Activated CD8-positive, alpha-beta memory T cell treated with anti-CD3 and anti-CD28 coated beads, Interleukin-2, amount 10 ng/mL, durations not matched to agents 7 days and 5 days (primary cell): ENCODE measurements around the gene ACBD4. TPM values are rescaled to one million over a fixed set of nuclear protein-coding genes. Genes with fewer than 3 reads are reported as not detected.

Source experiments
- ATAC-seq: fragments of 150-1000 bp; cut with Tn5 transposase; one replicate; pipeline ENCODE4 v1.10.0; 2021; ENCODE audit warnings: moderate library complexity
- CTCF ChIA-PET: fragments of 350-600 bp; sonication (Branson Sonifier 250); formaldehyde crosslinking; loops from one replicate; lab custom pipeline; 2021; ENCODE audit warnings: antibody characterized with exemption; lab: Charles Lee
- DNase-seq: peaks from one replicate; pipeline ENCODE4 v3.0.0-alpha.2; 2020
- H3K27ac Mint-ChIP-seq: one replicate; pipeline ENCODE4 v1.8.0; 2021; ENCODE audit warnings: mild to moderate bottlenecking, mixed read lengths
- H3K27me3 Mint-ChIP-seq: one replicate; pipeline ENCODE4 v1.8.0; 2021; ENCODE audit warnings: mixed read lengths
- H3K36me3 Mint-ChIP-seq: one replicate; pipeline ENCODE4 v1.8.0; 2021; ENCODE audit warnings: mild to moderate bottlenecking, mixed read lengths
- H3K4me1 Mint-ChIP-seq: one replicate; pipeline ENCODE4 v1.8.0; 2021; ENCODE audit warnings: mixed read lengths
- H3K4me3 Mint-ChIP-seq: one replicate; pipeline ENCODE4 v1.8.0; 2021; ENCODE audit warnings: mild to moderate bottlenecking, moderate library complexity, mixed read lengths
- H3K9me3 Mint-ChIP-seq: one replicate; pipeline ENCODE4 v1.8.0; 2022; ENCODE audit warnings: low read depth, mixed read lengths
- total RNA-seq, 2 experiments: library from RNA; stranded (reverse); gene quantifications; one replicate each; pipeline ENCODE4 v1.2.3, GENCODE V29; 2021

The ACBD4 gene
- total RNA-seq, 2 experiments from 2014 or later, result 14.9 to 20.6 TPM

DNA sequence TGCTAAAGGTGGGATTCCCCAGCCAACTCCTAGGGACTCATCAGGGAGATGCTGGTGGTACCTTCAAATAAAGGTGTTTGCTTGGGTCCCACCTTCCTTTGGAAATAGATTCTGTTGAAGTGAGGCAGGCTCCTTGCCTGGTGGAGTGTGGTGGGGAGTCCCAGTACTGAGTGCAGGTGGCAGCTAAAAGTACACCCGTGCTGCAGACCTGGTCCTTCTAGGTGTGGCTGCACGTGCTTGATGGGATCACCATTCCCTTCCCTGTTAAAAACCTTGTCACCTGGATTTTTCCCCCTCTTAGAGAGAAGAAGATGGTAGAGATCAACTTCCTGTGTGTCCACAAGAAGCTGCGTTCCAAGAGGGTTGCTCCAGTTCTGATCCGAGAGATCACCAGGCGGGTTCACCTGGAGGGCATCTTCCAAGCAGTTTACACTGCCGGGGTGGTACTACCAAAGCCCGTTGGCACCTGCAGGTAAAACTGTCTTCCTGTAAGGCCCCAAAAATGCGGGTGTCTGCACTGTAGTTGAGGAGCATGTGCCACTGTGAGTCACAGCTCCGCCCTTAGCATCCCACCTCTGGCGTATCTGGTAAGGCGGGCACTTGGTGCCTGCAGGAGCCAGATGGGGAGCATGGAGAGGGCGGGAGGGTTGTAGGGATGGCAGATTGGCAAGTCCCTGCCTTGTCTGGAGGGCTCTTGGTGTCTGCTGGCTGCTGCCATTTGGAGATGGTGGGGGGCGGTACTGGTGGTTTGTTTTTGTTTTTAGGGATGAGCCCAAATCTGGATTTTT lies 37.2 kb upstream of the ACBD4 start:
- Mint-ChIP-seq H3K9me3 (no peaks in the 10 kb centered on the region), H3K27ac (no peak overlapping the region), H3K36me3 (peaks cover 49% of the 10 kb centered on the region), H3K4me1 (no peaks in the 10 kb centered on the region), H3K27me3 (no peaks in the 10 kb centered on the region), H3K4me3 (no peak overlapping the region)
- CTCF ChIA-PET, result interaction anchor here (0.7 to 3.5 kb wide), 24 partner anchors 8 to 207 kb away, joined by 3 to 24 read pairs (median 5); partner anchors contain the start of genes ACBD4, DCAKD, EFTUD2 and NMT1
- DNase-seq (no peak), ATAC-seq (no peak)

DNA sequence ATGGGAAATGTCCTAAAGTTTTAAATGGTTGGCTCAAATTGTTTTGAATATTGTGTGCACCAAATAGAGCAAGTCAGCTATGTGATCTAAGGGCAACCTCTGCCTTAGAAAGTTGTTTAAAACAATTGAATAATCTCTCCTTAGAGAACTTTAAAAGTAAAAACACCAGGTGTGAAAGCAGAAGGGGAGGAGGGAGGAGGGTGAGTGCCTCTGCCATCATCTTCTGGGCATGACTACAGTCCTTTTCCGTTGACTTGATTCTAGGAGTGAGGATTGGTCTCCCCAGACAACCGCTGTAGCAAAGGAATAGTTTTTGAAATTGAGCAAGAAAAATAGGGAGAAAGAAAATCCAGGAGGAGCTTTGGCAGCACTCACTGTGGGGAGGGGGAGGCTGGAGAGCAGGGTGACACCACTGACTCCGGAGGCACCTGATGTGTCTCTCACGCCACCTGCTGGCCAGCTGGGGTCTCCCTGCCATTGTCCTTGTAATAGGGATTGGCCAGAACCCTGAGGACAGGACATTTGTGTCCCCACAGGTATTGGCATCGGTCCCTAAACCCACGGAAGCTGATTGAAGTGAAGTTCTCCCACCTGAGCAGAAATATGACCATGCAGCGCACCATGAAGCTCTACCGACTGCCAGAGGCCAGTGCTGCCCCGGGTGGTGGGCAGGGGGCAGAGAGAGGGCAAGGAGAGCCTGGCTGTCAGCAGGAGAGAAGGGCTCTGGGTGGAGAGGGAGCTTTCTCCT lies 36.4 kb upstream of the ACBD4 start:
- Mint-ChIP-seq H3K36me3 (peaks cover 48% of the 10 kb centered on the region), H3K27ac (no peak overlapping the region), H3K27me3 (no peaks in the 10 kb centered on the region), H3K4me1 (no peaks in the 10 kb centered on the region), H3K9me3 (no peaks in the 10 kb centered on the region), H3K4me3 (no peak overlapping the region)
- ATAC-seq, result peak; percentile 91
- peak; percentile 82 for DNase-seq
- CTCF ChIA-PET, result interaction anchor here (0.6 to 3.5 kb wide), 29 partner anchors 9 to 322 kb away, joined by 3 to 24 read pairs (median 5); partner anchors contain the start of genes ACBD4, DCAKD, EFTUD2 and NMT1

DNA sequence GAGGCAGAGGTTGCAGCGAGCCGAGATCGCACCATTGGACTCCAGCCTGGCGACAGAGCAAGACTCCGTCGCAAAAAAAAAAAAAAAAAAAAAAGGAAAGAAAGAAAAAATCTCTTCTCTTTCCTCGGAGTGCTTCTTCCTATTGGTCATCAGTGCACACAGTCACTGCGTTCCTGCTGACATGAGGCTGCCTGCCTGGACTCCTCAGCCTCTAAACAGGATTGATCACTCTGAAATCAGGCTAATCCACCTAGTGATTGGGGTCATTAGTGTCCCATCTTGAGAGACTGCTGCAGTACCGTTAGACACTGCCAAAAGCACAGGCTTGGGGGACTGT lies 34.0 kb upstream of the ACBD4 start:
- H3K27me3 Mint-ChIP-seq, result no peaks in the 10 kb centered on the region
- ATAC-seq (no peak), DNase-seq (no peak)
- H3K4me1 Mint-ChIP-seq, result no peaks in the 10 kb centered on the region
- peaks cover 44% of the 10 kb centered on the region for H3K36me3 Mint-ChIP-seq
- H3K9me3 Mint-ChIP-seq, result no peaks in the 10 kb centered on the region
- CTCF ChIA-PET, result interaction anchor here (0.7 to 3.5 kb wide), 3 partner anchors 13 to 182 kb away, joined by 4 to 19 read pairs (median 4); partner anchors contain the start of gene ACBD4
- no peak overlapping the region for H3K4me3 Mint-ChIP-seq
- no peak overlapping the region for H3K27ac Mint-ChIP-seq

DNA sequence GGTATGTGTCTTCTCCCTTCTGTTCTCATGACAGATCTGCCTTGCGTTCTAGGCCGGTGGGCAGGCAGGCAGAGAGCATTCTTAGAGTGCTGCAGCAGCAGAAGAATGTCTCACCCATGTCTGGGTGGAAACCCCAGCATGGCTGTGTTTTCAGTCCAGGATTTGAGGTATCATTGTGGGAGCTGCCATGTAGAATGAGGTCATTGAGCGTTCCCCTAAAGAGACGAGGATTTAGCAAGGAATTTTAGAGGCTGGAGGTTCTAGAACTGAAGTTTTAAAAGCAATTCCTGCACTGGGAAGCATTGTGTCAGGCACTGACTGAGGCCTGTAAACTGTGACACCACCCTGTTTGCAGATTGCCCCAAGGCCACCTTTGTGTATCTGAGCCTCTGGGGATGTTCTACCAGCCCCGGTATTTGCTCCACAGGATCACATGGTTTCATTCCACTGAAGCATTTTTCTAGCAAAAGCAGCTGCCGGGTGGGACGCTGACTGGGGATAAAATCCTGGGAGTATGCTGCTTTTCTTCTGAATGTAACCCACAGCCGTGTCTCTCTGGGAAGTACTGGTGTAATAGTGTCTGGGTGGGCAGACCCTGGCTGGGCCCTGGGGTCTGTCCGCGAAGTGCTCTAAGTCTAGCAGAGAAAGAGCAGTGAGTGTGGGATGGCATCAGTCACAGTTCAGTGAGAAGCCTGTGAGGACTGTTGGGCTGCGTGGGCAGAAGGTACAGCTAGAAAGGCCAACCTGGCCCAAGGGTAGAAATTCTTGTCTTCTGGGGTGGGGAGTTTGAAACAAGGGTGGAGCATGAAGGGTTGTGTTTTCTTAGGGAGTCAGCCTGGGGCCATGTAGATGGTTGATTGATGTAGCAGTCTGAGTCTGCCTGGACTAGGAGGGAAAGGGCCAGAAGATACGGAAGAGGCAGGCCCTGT lies 33.3 kb upstream of the ACBD4 start:
- CTCF ChIA-PET, result interaction anchor here (1.2 kb wide), 1 partner anchor 33 kb away, joined by 4 read pairs; the partner anchor contains the start of gene ACBD4
- no peaks in the 10 kb centered on the region for H3K4me1 Mint-ChIP-seq
- peaks cover 40% of the 10 kb centered on the region for H3K36me3 Mint-ChIP-seq
- no peak for DNase-seq
- H3K4me3 Mint-ChIP-seq, result no peak overlapping the region
- no peak overlapping the region for H3K27ac Mint-ChIP-seq
- ATAC-seq, result no peak
- H3K27me3 Mint-ChIP-seq, result no peaks in the 10 kb centered on the region
- no peaks in the 10 kb centered on the region for H3K9me3 Mint-ChIP-seq

DNA sequence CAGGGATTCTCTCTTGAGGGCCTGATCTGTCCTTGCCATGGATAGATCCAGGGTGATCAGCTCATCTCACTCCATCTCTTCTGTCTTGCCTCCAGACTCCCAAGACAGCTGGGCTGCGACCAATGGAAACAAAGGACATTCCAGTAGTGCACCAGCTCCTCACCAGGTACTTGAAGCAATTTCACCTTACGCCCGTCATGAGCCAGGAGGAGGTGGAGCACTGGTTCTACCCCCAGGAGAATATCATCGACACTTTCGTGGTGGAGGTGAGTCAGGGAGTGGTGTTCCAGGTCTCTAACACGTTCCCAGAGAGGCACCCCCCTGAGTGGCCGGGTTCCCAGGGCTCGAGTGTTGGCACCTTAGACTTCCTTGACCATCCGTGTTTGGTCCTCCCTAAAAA lies 32.6 kb upstream of the ACBD4 start:
- Mint-ChIP-seq H3K27me3 (no peaks in the 10 kb centered on the region), H3K36me3 (peaks cover 36% of the 10 kb centered on the region), H3K27ac (no peak overlapping the region), H3K4me3 (no peak overlapping the region), H3K4me1 (no peaks in the 10 kb centered on the region), H3K9me3 (no peaks in the 10 kb centered on the region)
- no peak for ATAC-seq
- CTCF ChIA-PET, result interaction anchor here (1.7 kb wide), 1 partner anchor 33 kb away, joined by 4 read pairs; the partner anchor contains the start of gene ACBD4
- DNase-seq, result no peak

DNA sequence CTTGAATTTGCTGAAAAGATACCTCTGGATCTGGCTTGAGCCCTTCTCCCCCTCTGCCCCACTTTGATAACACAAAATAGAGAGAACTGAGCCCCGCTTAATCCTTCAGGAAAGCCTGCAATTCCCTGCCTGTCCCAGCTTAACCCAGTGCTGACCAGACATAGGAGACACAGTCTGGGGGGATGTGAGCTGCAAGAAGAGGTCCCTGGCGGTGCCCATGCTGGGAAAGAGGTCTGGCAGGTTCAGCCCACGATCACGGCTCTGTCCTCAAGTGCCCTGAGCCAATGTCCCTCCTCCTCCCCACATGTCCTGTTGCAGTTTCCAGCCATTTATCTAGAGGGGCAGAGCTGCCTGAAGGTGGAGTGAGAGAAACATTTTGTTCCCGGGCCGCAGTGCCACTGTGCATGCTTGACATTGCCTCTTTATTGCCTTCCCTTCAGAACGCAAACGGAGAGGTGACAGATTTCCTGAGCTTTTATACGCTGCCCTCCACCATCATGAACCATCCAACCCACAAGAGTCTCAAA lies 32.2 kb upstream of the ACBD4 start:
- H3K27ac Mint-ChIP-seq, result no peak overlapping the region
- ATAC-seq (no peak), DNase-seq (no peak)
- H3K9me3 Mint-ChIP-seq, result no peaks in the 10 kb centered on the region
- H3K4me3 Mint-ChIP-seq, result no peak overlapping the region
- H3K36me3 Mint-ChIP-seq, result peaks cover 33% of the 10 kb centered on the region
- CTCF ChIA-PET, result interaction anchor here (1.7 kb wide), 1 partner anchor 32 kb away, joined by 4 read pairs; the partner anchor contains the start of gene ACBD4
- no peaks in the 10 kb centered on the region for H3K27me3 Mint-ChIP-seq
- H3K4me1 Mint-ChIP-seq, result no peaks in the 10 kb centered on the region

DNA sequence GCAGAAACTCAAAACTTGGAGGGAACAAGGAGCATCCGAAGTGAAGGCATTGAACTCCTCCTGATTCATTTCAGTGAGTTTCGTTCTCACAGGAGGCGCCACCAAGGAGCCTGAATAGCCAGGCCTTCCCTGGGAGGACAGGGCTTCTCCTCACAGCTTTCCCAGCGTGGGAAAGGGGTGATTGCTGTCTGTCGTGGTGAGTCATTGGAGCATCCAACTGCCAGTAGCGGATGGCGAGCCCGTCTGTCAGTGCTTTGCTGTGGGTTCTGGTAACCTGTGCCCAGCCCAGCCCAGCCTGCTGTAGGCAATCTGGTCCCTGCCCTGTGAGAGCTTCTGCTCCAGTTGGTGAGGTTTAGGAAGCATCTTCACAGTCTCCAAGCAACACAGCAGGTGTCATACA lies 31.5 kb upstream of the ACBD4 start:
- no peaks in the 10 kb centered on the region for H3K27me3 Mint-ChIP-seq

DNA sequence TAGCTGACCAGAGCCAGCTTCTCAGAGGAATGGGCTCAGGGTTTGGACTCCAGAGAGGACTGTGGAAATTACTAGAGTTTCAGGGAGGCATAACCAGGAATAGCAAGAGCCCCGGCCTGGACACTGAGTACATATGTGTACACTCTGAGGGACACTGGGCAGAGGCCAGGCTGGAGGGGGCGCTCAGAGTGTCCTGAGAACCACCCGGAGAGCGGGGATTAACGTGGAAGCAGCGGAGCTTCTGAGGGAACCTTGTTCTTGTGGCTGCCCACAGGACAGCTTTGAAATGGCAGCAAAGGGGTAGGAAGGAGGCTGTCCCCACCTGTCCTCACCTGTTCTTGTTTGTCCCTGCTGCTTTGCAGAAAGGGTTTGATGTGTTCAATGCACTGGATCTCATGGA lies 31.0 kb upstream of the ACBD4 start:
- Mint-ChIP-seq H3K27me3 (no peaks in the 10 kb centered on the region), H3K27ac (no peak overlapping the region), H3K36me3 (peaks cover 25% of the 10 kb centered on the region), H3K4me1 (no peaks in the 10 kb centered on the region), H3K4me3 (no peak overlapping the region), H3K9me3 (no peaks in the 10 kb centered on the region)
- CTCF ChIA-PET, result interaction anchor here (1.7 kb wide), 1 partner anchor 31 kb away, joined by 4 read pairs; the partner anchor contains the start of gene ACBD4
- ATAC-seq, result no peak
- no peak for DNase-seq

More for the DNA sequence above, 31.5 kb upstream of the ACBD4 start:
- no peak for DNase-seq
- ATAC-seq, result no peak
- no peak overlapping the region for H3K27ac Mint-ChIP-seq
- CTCF ChIA-PET, result interaction anchor here (1.7 kb wide), 1 partner anchor 31 kb away, joined by 4 read pairs; the partner anchor contains the start of gene ACBD4
- H3K9me3 Mint-ChIP-seq, result no peaks in the 10 kb centered on the region
- H3K4me1 Mint-ChIP-seq, result no peaks in the 10 kb centered on the region
- no peak overlapping the region for H3K4me3 Mint-ChIP-seq
- H3K36me3 Mint-ChIP-seq, result peaks cover 29% of the 10 kb centered on the region

DNA sequence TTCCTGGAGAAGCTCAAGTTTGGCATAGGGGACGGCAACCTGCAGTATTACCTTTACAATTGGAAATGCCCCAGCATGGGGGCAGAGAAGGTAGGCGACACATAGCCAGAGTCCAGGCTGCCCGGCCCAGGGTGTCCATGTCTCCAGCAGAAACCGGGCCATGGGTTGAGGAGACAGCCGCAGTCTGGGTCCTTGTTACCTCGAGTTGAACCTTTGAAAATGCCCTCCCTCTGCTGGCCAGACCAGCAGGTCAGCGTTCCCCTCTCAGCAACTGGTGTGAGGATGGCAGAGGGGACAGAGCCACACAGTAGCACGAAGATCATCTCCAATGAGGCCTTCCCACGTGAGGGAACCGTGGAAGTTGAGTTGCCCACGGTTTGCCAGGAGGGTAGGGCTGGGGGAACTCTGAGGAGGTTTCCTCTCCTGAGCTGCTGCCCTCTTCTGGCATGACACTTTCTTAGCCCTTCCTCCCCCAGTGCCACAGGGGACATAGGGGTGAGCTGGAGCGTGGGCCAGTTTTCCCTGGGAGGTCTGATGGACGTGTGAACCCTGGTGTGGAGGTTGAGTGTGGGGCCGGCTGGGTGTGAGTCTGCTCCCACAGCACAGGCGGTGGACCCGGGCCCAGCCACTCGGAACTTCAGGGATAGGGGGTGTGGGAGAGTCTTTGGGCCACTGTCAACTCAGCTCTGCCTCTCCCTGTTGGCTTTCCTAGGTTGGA lies 30.4 kb upstream of the ACBD4 start:
- Mint-ChIP-seq H3K9me3 (no peaks in the 10 kb centered on the region), H3K36me3 (peaks cover 23% of the 10 kb centered on the region)

DNA sequence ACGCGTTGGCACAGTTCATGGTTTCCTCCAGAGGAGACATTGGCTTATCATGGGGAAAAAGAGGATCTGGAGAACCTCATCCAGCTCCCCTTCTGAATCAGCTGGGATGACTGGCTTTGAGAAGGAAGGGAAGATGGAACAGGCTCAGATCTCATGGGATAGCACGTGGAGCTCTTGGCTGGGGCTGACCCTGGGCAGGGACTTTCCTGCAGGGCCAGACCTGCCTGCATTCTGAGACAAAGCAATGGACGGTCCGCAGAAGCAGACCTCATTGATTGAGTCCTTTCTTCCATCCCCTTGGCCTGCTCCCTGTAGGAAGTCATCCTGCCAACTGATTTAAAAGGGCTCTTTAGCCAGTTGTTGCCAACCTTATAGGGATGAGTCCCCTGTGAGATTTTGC lies 29.4 kb upstream of the ACBD4 start:
- no peak overlapping the region for H3K27ac Mint-ChIP-seq
- CTCF ChIA-PET, result interaction anchor here (0.9 to 1.6 kb wide), 2 partner anchors 16 to 29 kb away, joined by 3 to 6 read pairs; partner anchors contain the start of gene ACBD4
- no peaks in the 10 kb centered on the region for H3K4me1 Mint-ChIP-seq
- no peaks in the 10 kb centered on the region for H3K9me3 Mint-ChIP-seq
- no peaks in the 10 kb centered on the region for H3K27me3 Mint-ChIP-seq
- no peak for DNase-seq
- ATAC-seq, result no peak
- H3K36me3 Mint-ChIP-seq, result peaks cover 23% of the 10 kb centered on the region
- H3K4me3 Mint-ChIP-seq, result no peak overlapping the region

More for the DNA sequence above, 30.4 kb upstream of the ACBD4 start:
- H3K4me1 Mint-ChIP-seq, result no peaks in the 10 kb centered on the region
- no peak overlapping the region for H3K4me3 Mint-ChIP-seq
- DNase-seq (no peak), ATAC-seq (no peak)
- CTCF ChIA-PET, result interaction anchor here (1.6 kb wide), 1 partner anchor 30 kb away, joined by 6 read pairs; the partner anchor contains the start of gene ACBD4
- no peaks in the 10 kb centered on the region for H3K27me3 Mint-ChIP-seq
- H3K27ac Mint-ChIP-seq, result no peak overlapping the region

DNA sequence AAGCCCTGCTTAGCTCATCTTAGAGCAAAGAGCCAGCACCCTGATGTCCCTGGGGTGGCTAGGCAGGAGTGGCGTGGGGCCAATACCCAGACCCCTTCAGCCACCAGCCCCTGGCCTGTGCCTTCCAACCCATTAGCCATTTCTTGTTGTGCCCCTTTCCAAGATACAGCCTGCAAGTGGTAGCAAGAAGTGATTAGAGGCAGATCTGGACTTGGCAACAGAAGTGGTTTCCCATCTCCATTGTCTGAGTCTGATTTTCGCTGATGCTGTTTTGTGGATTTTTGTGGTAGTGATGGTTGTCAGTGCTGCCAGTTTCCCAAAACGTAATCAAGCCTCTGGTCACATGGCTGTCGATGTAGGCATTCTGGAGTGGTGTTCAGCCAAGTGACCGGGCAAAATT lies 28.9 kb upstream of the ACBD4 start:
- Mint-ChIP-seq H3K9me3 (no peaks in the 10 kb centered on the region), H3K27me3 (no peaks in the 10 kb centered on the region), H3K36me3 (peaks cover 22% of the 10 kb centered on the region), H3K4me1 (no peaks in the 10 kb centered on the region), H3K27ac (no peak overlapping the region), H3K4me3 (no peak overlapping the region)
- ATAC-seq (no peak), DNase-seq (no peak)
- CTCF ChIA-PET, result interaction anchor here (0.9 to 1.6 kb wide), 2 partner anchors 15 to 29 kb away, joined by 3 to 6 read pairs; partner anchors contain the start of gene ACBD4
